Hepatocyte (in vitro differentiated cells): ENCODE data around the gene URM1.

ENCODE experiments used
- CTCF ChIP-seq: fragments of 200-600 bp; sonication (generic); IDR thresholded peaks from 2 replicates; pipeline ENCODE4 v1.5.1; 2016; ENCODE audit warnings: antibody characterized with exemption, mild to moderate bottlenecking; ENCODE audit not compliant: poor library complexity
- EZH2 ChIP-seq: fragments of 200-600 bp; sonication (generic); IDR thresholded peaks from 2 replicates; pipeline ENCODE4 v1.6.1; 2016; ENCODE audit warnings: antibody characterized with exemption, mild to moderate bottlenecking, borderline replicate concordance

DNA sequence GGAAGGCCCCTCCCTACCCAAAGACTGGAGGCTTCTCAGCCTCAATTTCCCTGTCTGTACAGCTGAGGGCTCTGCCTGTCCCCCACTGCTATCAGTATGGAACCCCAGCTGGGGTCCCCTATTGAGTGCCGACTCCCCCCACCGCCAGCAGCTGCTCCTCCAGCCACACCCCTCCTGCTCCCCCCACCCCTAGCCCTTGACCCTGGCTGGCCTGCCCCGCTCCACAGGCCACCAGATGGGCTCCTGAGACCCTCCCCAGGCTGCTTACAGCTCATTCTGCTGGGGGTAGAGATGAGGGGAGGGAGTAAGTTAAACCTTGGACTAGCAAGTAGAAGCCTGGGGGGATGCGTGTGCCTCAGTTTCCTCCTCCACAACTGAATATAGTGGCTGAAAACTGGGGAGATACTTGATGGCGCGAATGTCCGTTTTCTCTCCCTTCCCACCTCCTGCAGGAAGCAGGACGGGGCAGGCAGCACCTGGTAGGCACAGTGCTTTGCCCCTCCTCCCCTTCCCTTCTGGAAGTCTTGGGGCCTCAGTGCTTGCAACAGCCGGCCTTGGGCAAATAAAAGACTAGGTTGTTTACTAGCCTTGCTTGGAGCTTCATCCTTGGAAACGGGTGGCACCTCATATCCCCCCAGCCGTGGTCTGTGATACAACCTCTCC, 19.1 kb downstream of the URM1 start:
- no peak for TF ChIP-seq EZH2
- TF ChIP-seq CTCF = no peak
